GM19372 (cell line): ENCODE data around the gene PLEKHA1.
A peak's percentile ranks its signal among the peaks of the same experiment; 100 is the strongest.

Experiments used
- ATAC-seq: cut with Tn5 transposase; IDR thresholded peaks from one replicate; pipeline ENCODE4 v1.9.1; 2021; ENCODE audit warnings: mild to moderate bottlenecking, low read depth, moderate library complexity; ENCODE audit not compliant: unreplicated experiment

PLEKHA1 gene

GRCh38 chr10:122374237-122374858 is at the start of gene PLEKHA1:
TSS of gene PLEKHA1 (plus strand) at chr10:122374708. CDS start at chr10:122393201, 18,493 bp downstream.
- ATAC-seq, result peak; percentile 93

GRCh38 chr10:122325235-122325634 is 49.3 kb upstream of the PLEKHA1 start:
- no peak for ATAC-seq

GRCh38 chr10:122326385-122326784 is 48.1 kb upstream of the PLEKHA1 start:
- no peak for ATAC-seq

- no peak for ATAC-seq
Observed at GRCh38 chr10:122326806-122327205, 47.7 kb upstream of the PLEKHA1 start.

GRCh38 chr10:122327237-122328206 is 47.0 kb upstream of the PLEKHA1 start:
- no peak for ATAC-seq

- no peak for ATAC-seq
Observed at GRCh38 chr10:122328676-122329075, 45.8 kb upstream of the PLEKHA1 start.

GRCh38 chr10:122329416-122329815 is 45.1 kb upstream of the PLEKHA1 start:
- no peak for ATAC-seq

- no peak for ATAC-seq
Observed at GRCh38 chr10:122331100-122331499, 43.4 kb upstream of the PLEKHA1 start.

GRCh38 chr10:122331615-122332446 is 42.7 kb upstream of the PLEKHA1 start:
- no peak for ATAC-seq

- no peak for ATAC-seq
Observed at GRCh38 chr10:122333037-122333436, 41.5 kb upstream of the PLEKHA1 start.

- ATAC-seq, result no peak
Observed at GRCh38 chr10:122336332-122336731, 38.2 kb upstream of the PLEKHA1 start.

GRCh38 chr10:122336961-122337360 is 37.5 kb upstream of the PLEKHA1 start:
- no peak for ATAC-seq

GRCh38 chr10:122338609-122339441 is 35.7 kb upstream of the PLEKHA1 start:
- no peak for ATAC-seq

GRCh38 chr10:122341141-122341810 is 33.2 kb upstream of the PLEKHA1 start:
- ATAC-seq, result no peak

- no peak for ATAC-seq
Observed at GRCh38 chr10:122342293-122343134, 32.0 kb upstream of the PLEKHA1 start.

GRCh38 chr10:122343135-122343800 is 31.2 kb upstream of the PLEKHA1 start:
- ATAC-seq, result no peak

- ATAC-seq, result no peak
Observed at GRCh38 chr10:122343936-122344335, 30.6 kb upstream of the PLEKHA1 start.

- ATAC-seq, result no peak
Observed at GRCh38 chr10:122344741-122345258, 29.7 kb upstream of the PLEKHA1 start.
